NB4 (cell line): ENCODE data around the gene LIMS1.

Source experiments
- POLR2A ChIP-seq: IDR thresholded peaks from 2 replicates; pipeline ENCODE4 v1.6.1; 2011; ENCODE audit warnings: mild to moderate bottlenecking; ENCODE audit not compliant: insufficient read length; ENCODE audit errors: extremely low read depth
- TF ChIP-seq, protein P1 (sequence below): IDR thresholded peaks from one replicate; pipeline ENCODE4 v1.5.1; 2012; ENCODE audit warnings: low read depth, low read length
- TF ChIP-seq, protein P2 (sequence below): IDR thresholded peaks from 2 replicates; pipeline ENCODE4 v1.6.1; 2011; ENCODE audit warnings: low read depth, low read length

DNA sequence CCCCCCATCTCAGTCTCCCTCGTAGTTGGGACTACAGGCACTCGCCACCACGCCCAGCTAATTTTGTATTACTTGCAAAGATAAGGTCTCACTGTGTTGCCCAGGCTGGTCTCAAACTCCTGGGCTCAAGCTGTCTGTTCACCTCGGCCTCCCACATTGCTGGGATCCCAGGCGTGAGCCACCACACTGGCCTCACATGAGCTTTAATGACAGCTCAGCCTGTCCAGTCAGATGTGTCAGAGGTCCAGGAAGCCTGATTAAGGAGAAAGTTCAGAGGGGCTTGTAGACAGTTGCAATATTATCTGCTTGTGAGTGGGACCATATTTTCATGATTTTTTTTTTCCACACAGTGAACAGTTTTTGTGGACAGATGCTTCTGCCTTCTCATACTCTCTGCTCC, 82.0 kb downstream of the LIMS1 start:
- TF ChIP-seq, protein P1, sequence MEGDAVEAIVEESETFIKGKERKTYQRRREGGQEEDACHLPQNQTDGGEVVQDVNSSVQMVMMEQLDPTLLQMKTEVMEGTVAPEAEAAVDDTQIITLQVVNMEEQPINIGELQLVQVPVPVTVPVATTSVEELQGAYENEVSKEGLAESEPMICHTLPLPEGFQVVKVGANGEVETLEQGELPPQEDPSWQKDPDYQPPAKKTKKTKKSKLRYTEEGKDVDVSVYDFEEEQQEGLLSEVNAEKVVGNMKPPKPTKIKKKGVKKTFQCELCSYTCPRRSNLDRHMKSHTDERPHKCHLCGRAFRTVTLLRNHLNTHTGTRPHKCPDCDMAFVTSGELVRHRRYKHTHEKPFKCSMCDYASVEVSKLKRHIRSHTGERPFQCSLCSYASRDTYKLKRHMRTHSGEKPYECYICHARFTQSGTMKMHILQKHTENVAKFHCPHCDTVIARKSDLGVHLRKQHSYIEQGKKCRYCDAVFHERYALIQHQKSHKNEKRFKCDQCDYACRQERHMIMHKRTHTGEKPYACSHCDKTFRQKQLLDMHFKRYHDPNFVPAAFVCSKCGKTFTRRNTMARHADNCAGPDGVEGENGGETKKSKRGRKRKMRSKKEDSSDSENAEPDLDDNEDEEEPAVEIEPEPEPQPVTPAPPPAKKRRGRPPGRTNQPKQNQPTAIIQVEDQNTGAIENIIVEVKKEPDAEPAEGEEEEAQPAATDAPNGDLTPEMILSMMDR, result no peak
- TF ChIP-seq POLR2A, result no peak
- TF ChIP-seq, protein P2, sequence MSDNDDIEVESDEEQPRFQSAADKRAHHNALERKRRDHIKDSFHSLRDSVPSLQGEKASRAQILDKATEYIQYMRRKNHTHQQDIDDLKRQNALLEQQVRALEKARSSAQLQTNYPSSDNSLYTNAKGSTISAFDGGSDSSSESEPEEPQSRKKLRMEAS, result no peak
